Measurements from ENCODE around the gene PRICKLE4.
A peak's percentile ranks its signal among the peaks of the same experiment; 100 is the strongest.

PRICKLE4 gene, protein sequence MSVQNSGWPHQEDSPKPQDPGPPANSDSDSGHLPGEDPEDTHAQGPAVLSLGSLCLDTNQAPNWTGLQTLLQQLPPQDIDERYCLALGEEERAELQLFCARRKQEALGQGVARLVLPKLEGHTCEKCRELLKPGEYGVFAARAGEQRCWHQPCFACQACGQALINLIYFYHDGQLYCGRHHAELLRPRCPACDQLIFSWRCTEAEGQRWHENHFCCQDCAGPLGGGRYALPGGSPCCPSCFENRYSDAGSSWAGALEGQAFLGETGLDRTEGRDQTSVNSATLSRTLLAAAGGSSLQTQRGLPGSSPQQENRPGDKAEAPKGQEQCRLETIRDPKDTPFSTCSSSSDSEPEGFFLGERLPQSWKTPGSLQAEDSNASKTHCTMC

GRCh38 chr6:41780551-41781365, at the start of gene PRICKLE4:
Gene PRICKLE4 (plus strand): TSS chr6:41780782. CDS start chr6:41783474, 2,692 bp downstream.
- no peak for DNase-seq

DNA sequence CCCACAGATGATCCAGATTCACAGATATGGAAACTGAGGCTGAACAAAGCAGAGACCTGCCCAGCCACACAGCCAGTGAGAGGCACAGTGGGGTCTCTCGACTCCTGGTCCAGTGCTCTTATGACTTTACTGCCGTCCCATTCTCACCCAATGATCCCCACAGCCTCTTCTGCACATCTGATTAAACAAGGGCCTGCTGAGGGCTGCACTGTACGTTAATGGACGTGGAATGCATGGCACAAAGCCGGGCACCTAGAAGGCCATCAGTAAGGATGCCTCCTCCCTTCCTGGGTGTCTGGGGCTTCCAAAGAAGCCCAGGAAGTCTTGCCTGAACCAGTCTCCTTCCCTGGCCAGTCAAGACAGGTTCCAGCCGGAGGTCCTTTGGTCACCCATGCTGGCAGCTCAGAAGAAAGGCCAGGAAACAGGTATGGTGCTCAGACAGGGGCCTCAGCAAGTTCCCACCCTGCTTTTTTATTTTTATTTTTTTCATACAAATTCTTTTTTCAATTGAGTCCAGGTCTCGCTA, 49.0 kb upstream of the PRICKLE4 start:
- no peak for DNase-seq

GRCh38 chr6:41732149-41732548, 48.4 kb upstream of the PRICKLE4 start:
- no peak for DNase-seq

- DNase-seq: peak; percentile 81
Measured at GRCh38 chr6:41732591-41733359, 47.8 kb upstream of the PRICKLE4 start.

GRCh38 chr6:41733360-41733706, 47.2 kb upstream of the PRICKLE4 start:
- peak; percentile 31 for DNase-seq

DNA sequence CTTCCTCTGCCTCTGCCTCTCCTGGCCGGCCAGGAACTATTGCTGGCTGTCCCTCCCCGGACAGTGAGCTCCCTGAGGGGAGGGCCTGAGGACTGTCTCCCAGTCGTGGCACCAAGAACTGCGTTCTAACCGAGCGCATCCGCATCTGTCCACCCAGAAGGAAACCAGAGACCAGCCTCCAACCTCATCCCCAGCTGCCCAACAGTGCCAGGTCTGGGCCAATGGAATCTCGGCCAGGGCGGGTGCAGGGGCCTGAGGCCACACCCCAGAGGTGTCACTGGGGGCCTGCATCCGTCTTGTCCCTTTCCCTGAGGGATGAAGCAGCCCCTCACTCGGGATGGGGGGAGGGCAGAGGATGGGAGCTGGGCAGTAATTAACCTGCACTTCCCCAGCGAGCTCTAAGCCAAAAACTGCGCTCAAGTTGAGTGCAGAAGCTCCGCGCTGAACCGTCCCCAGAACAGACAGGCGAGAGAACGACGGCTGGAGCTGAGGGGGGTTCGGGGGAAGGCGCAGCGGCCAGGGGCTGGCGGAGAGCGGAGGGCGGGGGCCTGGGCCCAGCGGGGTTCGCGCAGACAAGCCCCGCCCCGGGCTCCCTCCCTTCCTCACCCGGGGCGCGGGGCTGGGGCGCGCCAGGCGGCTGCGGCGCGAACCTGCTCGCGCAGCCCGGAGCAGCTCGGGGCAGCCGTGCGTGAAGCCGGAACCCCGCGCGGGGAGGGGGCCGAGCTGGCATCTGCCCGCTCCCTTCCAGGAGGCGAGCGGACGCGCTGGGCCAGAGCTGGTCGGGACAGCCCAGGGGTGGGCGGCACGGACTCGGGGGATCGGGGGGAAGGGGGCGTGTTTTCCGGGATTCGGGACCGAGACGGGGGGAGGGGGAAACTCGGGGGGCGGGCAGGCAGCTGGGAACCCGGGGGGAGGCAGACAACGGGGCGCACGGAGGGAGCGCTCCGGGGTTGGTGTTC, 46.6 kb upstream of the PRICKLE4 start:
- DNase-seq: peak; percentile 85

DNA sequence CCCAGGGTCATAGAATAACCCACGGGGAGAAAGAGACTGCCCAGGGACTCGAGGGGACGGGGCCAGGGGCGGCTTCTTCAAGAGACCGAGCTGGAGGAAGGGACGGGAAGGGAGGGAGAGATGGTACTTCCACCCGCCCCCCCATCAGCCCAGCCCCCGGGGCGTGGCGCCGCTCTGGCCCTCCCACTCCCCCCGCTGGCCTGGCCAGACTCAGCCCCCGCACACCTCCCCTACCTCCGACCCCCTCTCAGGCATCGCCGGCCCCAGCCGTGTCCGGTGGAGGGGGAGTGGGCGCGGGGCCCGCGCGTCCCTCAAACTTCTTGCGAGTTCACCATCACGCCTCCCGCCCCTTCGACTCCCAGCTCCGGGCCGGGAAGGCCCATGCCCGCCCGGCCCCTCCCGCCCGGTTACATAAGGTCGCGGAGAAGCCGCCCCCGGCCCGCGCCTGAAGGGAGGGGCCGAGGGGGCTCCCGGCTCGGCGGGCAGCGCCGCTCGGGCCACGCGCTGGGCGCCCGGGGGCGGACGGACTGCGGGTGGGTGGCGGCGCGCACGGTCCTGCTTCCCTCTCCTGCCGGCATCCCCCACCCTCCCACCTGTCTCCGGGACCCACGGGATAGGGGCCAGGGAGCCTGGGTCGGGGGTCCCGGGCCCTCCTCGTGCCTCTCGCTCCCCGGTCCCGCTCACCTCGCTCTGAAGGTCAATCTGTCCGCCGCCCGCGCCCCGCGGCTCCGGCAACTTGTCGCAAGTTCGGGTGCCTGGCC, 45.7 kb upstream of the PRICKLE4 start:
- DNase-seq: peak; percentile 67

DNA sequence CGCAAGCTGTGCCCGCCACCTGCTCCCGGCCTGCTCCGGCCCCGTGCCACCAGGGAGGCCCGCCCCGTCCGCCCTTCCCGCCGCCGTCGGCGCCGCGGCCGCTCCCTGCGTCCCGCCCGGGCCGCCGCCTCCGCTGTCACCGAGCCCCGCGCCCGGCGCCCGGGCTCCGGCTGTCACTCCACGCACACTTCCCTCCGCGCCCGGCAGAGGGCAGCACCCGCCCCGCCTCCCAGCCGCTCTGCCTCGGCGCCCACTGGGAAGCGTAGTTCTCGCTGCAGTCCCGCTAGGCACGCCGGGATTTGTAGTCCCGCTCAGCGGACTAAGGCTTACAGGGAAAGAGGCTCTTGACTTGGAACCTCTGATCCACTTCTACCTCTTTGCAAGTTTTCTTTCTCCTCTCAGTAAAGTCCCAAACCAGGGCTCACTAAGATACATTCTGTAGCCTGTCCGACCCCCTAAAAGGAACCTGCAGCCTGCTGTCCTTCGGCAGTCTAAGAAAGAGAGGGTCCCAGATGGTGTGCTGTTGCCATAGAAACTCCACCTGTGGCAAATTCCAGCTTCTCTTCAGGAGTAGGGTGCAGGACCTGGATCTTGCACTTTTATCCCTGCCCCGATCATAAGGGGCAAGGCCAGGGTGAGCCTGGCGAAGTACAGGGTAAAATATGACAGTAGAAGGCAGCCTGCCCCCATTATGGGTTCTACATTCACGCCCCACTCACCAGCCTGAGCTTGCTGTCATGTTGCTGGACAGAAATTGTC, 45.0 kb upstream of the PRICKLE4 start, which contains the start of gene TFEB:
TSS of gene TFEB (minus strand) at position 182 of the 759 bp plus-strand sequence. CDS start 44,395 bp downstream, outside the sequence.
- peak; percentile 86 for DNase-seq

GRCh38 chr6:41736186-41736733, 44.3 kb upstream of the PRICKLE4 start:
- no peak for DNase-seq

GRCh38 chr6:41736800-41737555, 43.6 kb upstream of the PRICKLE4 start:
- DNase-seq: no peak

- no peak for DNase-seq
Measured at GRCh38 chr6:41737591-41738130, 42.9 kb upstream of the PRICKLE4 start.

DNA sequence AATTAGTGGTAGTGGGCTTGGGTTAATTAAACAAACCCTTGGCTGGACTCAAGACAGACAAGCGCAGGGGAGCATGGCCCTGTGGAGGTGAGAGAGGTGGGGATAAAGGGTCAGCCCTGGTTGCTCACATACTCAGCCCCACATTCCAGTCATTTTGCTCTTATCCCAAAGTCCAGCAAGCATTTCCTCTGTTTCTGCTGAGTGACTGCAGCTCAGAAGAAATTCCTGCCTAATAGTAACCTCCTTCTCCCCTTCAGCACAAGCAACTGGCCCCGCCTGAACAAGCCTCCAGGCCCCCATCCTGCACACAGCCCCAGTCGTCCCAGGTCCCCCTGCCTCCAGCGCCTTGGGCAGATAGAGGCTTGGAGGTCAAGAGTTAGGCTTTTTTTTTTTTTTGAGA, 41.5 kb upstream of the PRICKLE4 start:
- DNase-seq: no peak

DNA sequence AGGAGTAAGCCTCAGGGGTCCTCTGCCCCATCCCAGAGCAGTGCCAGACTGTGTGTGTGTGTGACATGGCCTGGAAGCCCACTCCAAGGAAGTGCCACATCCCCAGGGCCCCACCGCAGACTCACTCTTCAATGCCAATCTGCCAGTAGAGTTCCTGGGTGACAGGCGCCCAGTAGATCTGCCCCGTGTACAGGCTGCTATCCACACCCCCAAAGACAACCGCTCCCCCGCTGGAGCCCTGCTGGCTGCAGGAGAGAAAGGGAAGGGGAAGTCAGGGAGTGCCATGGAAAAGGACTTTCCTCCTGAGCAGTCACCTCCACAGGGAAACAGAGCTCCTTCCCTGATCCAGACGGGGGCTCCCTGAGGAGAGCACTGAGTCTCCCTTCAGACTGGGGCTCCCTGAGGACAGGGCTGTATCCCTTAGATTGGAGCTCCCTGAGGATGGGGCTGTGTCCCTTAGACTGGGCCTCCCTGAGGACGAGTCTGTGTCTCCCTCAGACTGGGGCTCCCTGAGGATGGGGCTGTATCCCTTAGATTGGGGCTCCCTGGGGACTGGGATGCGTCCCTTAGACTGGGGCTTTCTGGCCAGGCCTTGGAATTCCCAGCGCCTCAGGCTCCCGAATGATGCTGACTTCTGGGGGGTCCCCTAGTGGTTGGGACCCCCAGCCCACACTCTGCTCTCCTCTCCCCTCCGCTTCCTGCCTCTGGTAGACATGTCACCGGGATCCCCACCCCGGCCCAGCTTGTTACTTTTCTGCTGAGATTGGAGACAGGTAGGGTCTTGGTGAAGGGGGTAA, 40.0 kb upstream of the PRICKLE4 start:
- DNase-seq: no peak

DNA sequence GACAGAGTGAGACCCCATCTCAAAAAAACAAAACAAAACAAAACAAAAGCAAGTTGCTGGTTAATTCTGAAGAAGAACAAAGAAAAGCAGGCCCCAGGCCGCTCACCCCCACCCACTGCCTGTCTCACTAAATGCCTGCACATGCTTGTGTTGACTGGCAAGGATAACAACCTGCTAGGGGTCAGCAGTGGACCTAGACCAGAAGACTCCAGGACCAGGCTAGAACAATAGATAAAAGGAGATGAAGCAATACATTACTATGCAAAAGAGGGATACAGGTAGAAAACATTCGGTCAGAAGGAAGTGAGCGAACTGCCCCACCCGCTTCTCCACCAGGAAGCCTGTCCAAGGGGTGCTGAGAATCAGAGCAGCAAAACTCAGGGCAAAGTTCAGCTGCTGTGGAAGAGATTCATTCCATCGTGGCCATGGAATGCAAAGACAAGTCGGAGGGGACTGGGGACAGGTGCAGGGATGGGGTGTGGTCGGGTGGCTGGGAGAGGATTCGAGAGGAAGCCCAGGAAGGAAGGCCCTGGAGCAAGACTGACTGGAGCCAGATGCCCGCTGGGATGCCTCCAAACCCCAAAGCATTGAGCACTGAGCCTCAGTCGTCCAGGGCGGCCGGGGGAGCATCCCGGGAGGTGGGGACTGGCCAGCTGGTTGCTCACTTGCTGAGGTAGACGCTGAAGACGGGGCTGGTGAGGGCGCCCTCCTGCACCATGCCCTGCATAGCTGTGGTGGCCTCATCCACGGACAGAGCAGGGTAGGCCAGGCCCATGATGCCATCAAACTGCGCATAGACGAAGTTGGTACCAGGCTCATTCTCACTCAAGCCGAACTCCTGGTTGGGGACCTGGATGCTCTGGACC, 38.7 kb upstream of the PRICKLE4 start:
- DNase-seq: no peak

- DNase-seq: no peak
Measured at GRCh38 chr6:41743406-41744235, 37.0 kb upstream of the PRICKLE4 start.

DNA sequence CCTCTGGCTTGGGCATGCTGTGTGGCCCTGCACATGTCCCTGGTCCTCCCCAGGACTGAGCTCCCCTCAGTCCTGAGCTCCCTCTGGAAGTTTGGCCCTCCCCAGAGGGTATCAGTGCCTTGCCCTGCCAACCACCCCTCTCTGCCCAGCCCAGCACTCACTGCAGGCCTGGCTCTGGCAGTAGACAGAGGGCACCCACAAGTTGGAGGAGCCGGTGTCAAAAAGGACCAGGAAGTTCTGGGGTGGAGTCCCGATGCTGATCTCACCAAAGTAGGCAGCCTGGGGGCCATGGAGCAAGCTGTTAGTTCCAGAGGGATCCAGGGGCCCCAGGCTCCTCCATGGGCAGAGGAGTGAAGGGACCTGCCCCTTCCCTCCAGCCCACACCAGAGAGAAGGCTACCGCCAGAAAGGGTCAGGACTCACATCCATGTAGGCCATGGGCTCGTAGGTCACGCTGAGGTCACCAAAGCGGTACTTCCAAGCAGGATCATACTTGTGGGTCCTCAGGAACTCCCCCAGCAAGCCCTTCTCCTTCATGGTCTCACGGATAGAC, 36.3 kb upstream of the PRICKLE4 start:
- DNase-seq: no peak

Data from COR-L47 (cell line).